Adrenal gland (tissue), 5 donors: Measurements from ENCODE around the gene ZCWPW2.

Source experiments
- CTCF ChIP-seq, 6 experiments: fragments of 450-650 bp in 4 of 6; fragments of 200-600 bp in 2 of 6; sonication (generic) in 1 of 6; IDR thresholded peaks; 1 replicate in 5 of 6; 2 replicates in 1 of 6; pipeline versions ENCODE4 v1.5.1 to v1.8.0; 2016 to 2021; ENCODE audit warnings: antibody characterized with exemption in 6 of 6, mild to moderate bottlenecking in 2 of 6, moderate library complexity in 1 of 6
- POLR2A ChIP-seq, 2 donors: fragments of 450-650 bp; IDR thresholded peaks; one replicate each; pipeline ENCODE4 v1.6.1; 2017; ENCODE audit warnings: antibody characterized with exemption in 2 of 2, mild to moderate bottlenecking in 2 of 2, moderate library complexity in 1 of 2
- donor health status: DM: no; HTN: no; CAD: no.

GRCh38 chr3:28308196-28308595, 40.3 kb upstream of the ZCWPW2 start:
- TF ChIP-seq CTCF (IDR thresholded peaks at IDR 0.05) = no peak
- TF ChIP-seq POLR2A (IDR thresholded peaks at IDR 0.05) = no peak
